ACHN (cell line): ENCODE results near the gene PHF3.

ENCODE experiments used
- DNase-seq: peaks from one replicate; pipeline ENCODE4 v3.0.0-alpha.2; 2015
- in situ Hi-C: cut with HindIII; loops from 2 replicates; pipeline ENCODE4 v1.10.0; 2017; ENCODE audit warnings: low sequenced_read_pairs, low pct_ligation_motif_present, low pct_unique_long_range_greater_than_20kb

The PHF3 gene

GRCh38 chr6:63635588-63636517, at the start of gene PHF3:
PHF3 (plus strand) TSS chr6:63635802; CDS start chr6:63646552, 10,750 bp downstream.
- in situ Hi-C loops: no loop called here
- DNase-seq: peak; percentile 87

GRCh38 chr6:63589952-63590411, 45.6 kb upstream of the PHF3 start:
- no peak for DNase-seq
- in situ Hi-C loops: no loop called here

GRCh38 chr6:63592886-63593285, 42.7 kb upstream of the PHF3 start:
- in situ Hi-C loops: no loop called here
- DNase-seq: no peak

GRCh38 chr6:63597141-63598048, 38.2 kb upstream of the PHF3 start:
- DNase-seq: peak; percentile 76
- in situ Hi-C loops: no loop called here

GRCh38 chr6:63598049-63599036, 37.3 kb upstream of the PHF3 start:
- DNase-seq: peak; percentile 64

GRCh38 chr6:63599243-63599642, 36.4 kb upstream of the PHF3 start:
- in situ Hi-C loops: no loop called here
- DNase-seq: no peak

More at GRCh38 chr6:63598049-63599036, 37.3 kb upstream of the PHF3 start:
- in situ Hi-C loops: no loop called here

GRCh38 chr6:63600136-63600535, 35.5 kb upstream of the PHF3 start:
- DNase-seq: no peak
- in situ Hi-C loops: no loop called here

- no peak for DNase-seq
- in situ Hi-C loops: no loop called here
Measured at GRCh38 chr6:63609231-63609630, 26.4 kb upstream of the PHF3 start.

- in situ Hi-C loops: no loop called here
- DNase-seq: no peak
Measured at GRCh38 chr6:63610944-63611343, 24.7 kb upstream of the PHF3 start.

GRCh38 chr6:63611560-63611959, 24.0 kb upstream of the PHF3 start:
- in situ Hi-C loops: no loop called here
- DNase-seq: no peak

- in situ Hi-C loops: no loop called here
- no peak for DNase-seq
Measured at GRCh38 chr6:63615590-63615989, 20.0 kb upstream of the PHF3 start.

GRCh38 chr6:63624091-63624490, 11.5 kb upstream of the PHF3 start:
- DNase-seq: no peak
- in situ Hi-C loops: no loop called here

- DNase-seq: no peak
- in situ Hi-C loops: no loop called here
Measured at GRCh38 chr6:63630466-63630865, 5.1 kb upstream of the PHF3 start.

- in situ Hi-C loops: no loop called here
- no peak for DNase-seq
Measured at GRCh38 chr6:63634630-63635029, 972 bp upstream of the PHF3 start.

- DNase-seq: no peak
- in situ Hi-C loops: no loop called here
Measured at GRCh38 chr6:63635215-63635587, 401 bp upstream of the PHF3 start.

- DNase-seq: peak; percentile 37
Measured at GRCh38 chr6:63636518-63637021, 968 bp downstream of the PHF3 start.

GRCh38 chr6:63637865-63638445, 2.4 kb downstream of the PHF3 start:
- DNase-seq: peak; percentile 13
- in situ Hi-C loops: no loop called here

More at GRCh38 chr6:63636518-63637021, 968 bp downstream of the PHF3 start:
- in situ Hi-C loops: no loop called here

- peak; percentile 85 for DNase-seq
- in situ Hi-C loops: no loop called here
Measured at GRCh38 chr6:63640062-63640461, 4.5 kb downstream of the PHF3 start.
